ENCODE data around the gene CUL5. TPM values are rescaled to one million over a fixed set of nuclear protein-coding genes. Genes with fewer than 3 reads are reported as not detected.

The CUL5 gene
- total RNA-seq, 1 donor from 2014 or later = 32.7 TPM

- Histone ChIP-seq H3K27me3 (ENCODE audit: control insufficient read depth, insufficient read depth, low read length) (no peaks in the 10 kb centered on the region), H3K4me3 (ENCODE audit: low read depth, low read length) (no peak overlapping the region), H3K36me3 (ENCODE audit: control insufficient read depth, insufficient read depth, low read length) (no peaks in the 10 kb centered on the region)
- TF ChIP-seq CTCF (IDR thresholded peaks at IDR 0.05; ENCODE audit: insufficient read depth, low read length, poor library complexity, severe bottlenecking) = no peak
- DNase-seq (ENCODE audit: low read depth) = no peak
These were observed 27.0 kb downstream of the CUL5 start for GRCh38 chr11:108035690-108036089.

DNA sequence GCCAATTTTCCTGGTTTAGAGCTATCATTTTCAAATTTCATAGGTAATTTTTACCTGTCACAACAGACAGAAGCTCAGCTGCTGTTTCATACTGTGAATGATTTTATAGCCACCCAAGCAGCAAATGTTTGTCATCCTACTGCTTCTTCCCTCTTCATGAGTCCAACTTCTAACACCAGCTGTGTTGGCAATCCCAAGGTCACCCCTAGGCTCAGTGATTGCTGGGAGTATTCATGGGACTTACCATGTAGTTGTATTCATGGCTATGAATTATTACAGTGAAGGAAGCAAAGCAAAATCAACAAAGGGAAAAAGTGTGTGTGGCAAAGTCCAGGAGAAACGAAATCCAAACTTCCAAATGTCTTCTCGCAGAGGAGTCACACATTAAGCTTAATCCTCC is 28.5 kb downstream of the CUL5 start:
- no peaks in the 10 kb centered on the region for H3K27me3 ChIP-seq (ENCODE audit: control insufficient read depth, insufficient read depth, low read length)
- no peak for DNase-seq (ENCODE audit: low read depth)
- no peak for TF ChIP-seq CTCF (IDR thresholded peaks at IDR 0.05; ENCODE audit: insufficient read depth, low read length, poor library complexity, severe bottlenecking)
- H3K4me3 ChIP-seq (ENCODE audit: low read depth, low read length) = no peak overlapping the region
- H3K36me3 ChIP-seq (ENCODE audit: control insufficient read depth, insufficient read depth, low read length) = no peaks in the 10 kb centered on the region

DNA sequence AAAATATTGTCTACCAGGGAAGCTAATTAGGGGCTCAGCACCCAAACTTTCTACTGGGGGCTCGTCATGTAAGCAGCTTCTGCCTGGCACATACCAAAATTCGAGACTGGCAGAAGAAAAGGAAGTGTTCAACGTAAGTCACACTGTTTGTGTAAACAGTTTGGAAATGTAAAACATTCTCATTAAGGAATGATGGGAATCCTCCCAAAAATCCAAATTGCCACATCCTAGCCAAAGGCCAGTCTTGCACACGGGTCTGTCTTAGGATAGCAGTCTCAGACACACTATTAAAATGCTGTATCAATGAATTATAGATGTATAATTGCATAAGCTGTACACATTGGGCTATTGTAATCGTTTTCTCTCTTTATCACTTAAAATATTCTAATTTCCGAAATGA is 28.9 kb downstream of the CUL5 start:
- Histone ChIP-seq H3K4me3 (ENCODE audit: low read depth, low read length) (no peak overlapping the region), H3K36me3 (ENCODE audit: control insufficient read depth, insufficient read depth, low read length) (no peaks in the 10 kb centered on the region), H3K27me3 (ENCODE audit: control insufficient read depth, insufficient read depth, low read length) (no peaks in the 10 kb centered on the region)
- no peak for TF ChIP-seq CTCF (IDR thresholded peaks at IDR 0.05; ENCODE audit: insufficient read depth, low read length, poor library complexity, severe bottlenecking)
- no peak for DNase-seq (ENCODE audit: low read depth)

- Histone ChIP-seq H3K27me3 (ENCODE audit: control insufficient read depth, insufficient read depth, low read length) (no peaks in the 10 kb centered on the region), H3K36me3 (ENCODE audit: control insufficient read depth, insufficient read depth, low read length) (no peaks in the 10 kb centered on the region), H3K4me3 (ENCODE audit: low read depth, low read length) (no peak overlapping the region)
- DNase-seq (ENCODE audit: low read depth) = no peak
- TF ChIP-seq CTCF (IDR thresholded peaks at IDR 0.05; ENCODE audit: insufficient read depth, low read length, poor library complexity, severe bottlenecking) = no peak
These were observed 39.6 kb downstream of the CUL5 start for GRCh38 chr11:108048269-108048668.

DNA sequence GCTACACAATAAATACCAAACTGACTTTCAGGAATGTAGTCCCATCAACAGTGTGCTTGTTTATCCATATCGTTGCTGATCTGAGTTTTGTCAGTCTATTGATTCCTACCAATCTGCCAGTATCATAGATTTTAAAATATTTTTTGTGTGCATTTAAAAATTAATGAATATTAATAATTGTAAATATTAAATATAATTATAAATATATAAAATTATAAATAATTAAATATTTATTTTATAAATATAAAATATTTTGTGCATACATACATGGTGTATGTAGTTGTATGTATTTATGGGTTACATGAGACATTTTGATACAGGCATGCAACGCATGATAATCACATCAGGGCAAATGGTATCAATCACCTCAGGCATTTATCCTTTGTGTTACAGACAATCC is 53.6 kb downstream of the CUL5 start:
- no peak for TF ChIP-seq CTCF (IDR thresholded peaks at IDR 0.05; ENCODE audit: insufficient read depth, low read length, poor library complexity, severe bottlenecking)
- no peaks in the 10 kb centered on the region for H3K27me3 ChIP-seq (ENCODE audit: control insufficient read depth, insufficient read depth, low read length)
- DNase-seq (ENCODE audit: low read depth) = no peak
- H3K4me3 ChIP-seq (ENCODE audit: low read depth, low read length) = no peak overlapping the region
- no peaks in the 10 kb centered on the region for H3K36me3 ChIP-seq (ENCODE audit: control insufficient read depth, insufficient read depth, low read length)

DNA sequence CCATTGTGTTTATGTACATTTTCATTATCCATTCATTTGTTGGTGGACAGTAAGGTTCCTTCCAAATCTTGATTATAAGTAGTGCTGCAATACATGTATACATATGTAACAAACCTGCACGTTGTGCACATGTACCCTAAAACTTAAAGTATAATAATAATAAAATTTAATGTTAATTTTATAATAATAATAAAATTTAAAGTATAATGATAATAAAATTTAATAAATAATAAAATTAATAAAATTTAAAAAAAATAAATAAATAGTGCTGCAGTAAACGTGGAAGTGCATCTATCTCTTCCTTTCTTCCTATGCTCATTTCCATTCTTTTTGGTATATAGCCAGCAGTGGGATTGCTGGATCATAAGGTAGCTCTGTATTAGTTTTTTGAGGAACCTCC is 54.7 kb downstream of the CUL5 start:
- H3K36me3 ChIP-seq (ENCODE audit: control insufficient read depth, insufficient read depth, low read length) = no peaks in the 10 kb centered on the region
- DNase-seq (ENCODE audit: low read depth) = no peak
- H3K4me3 ChIP-seq (ENCODE audit: low read depth, low read length) = no peak overlapping the region
- no peak for TF ChIP-seq CTCF (IDR thresholded peaks at IDR 0.05; ENCODE audit: insufficient read depth, low read length, poor library complexity, severe bottlenecking)
- H3K27me3 ChIP-seq (ENCODE audit: control insufficient read depth, insufficient read depth, low read length) = no peaks in the 10 kb centered on the region
